Progenitor cell of endocrine pancreas (in vitro differentiated cells): Measurements from ENCODE around the gene PSMA7. TPM values are rescaled to one million over a fixed set of nuclear protein-coding genes. Genes with fewer than 3 reads are reported as not detected.
A peak's percentile ranks its signal among the peaks of the same experiment; 100 is the strongest.
"Not testable (repeated sequence)": the region's sequence is repeated elsewhere in the genome, so short reads cannot be mapped to it uniquely, and the experiment has no call there.

ENCODE experiments used
- DNase-seq: peaks from one replicate; pipeline ENCODE4 v3.0.0; 2021; ENCODE audit warnings: low spot score; ENCODE audit not compliant: unreplicated experiment
- H3K27ac Mint-ChIP-seq: 2 replicates; pipeline ENCODE4 v1.8.0; 2021; ENCODE audit warnings: mild to moderate bottlenecking, moderate library complexity, mixed read lengths
- H3K27me3 Mint-ChIP-seq: 2 replicates; pipeline ENCODE4 v1.8.0; 2021; ENCODE audit warnings: mixed read lengths
- H3K36me3 Mint-ChIP-seq: 2 replicates; pipeline ENCODE4 v1.8.0; 2022; ENCODE audit warnings: mixed read lengths; ENCODE audit not compliant: insufficient read depth
- H3K4me1 Mint-ChIP-seq: 2 replicates; pipeline ENCODE4 v1.8.0; 2021; ENCODE audit warnings: low read depth, mixed read lengths
- H3K4me3 Mint-ChIP-seq: 2 replicates; pipeline ENCODE4 v1.8.0; 2021; ENCODE audit warnings: low read depth, mild to moderate bottlenecking, moderate library complexity, mixed read lengths
- H3K9me3 Mint-ChIP-seq: 2 replicates; pipeline ENCODE4 v1.8.0; 2021; ENCODE audit warnings: low read depth, mixed read lengths
- CTCF ChIP-seq: fragments of 200-600 bp; sonication (generic); IDR thresholded peaks from one replicate; pipeline ENCODE4 v1.5.0; 2021; ENCODE audit warnings: antibody characterized with exemption, mild to moderate bottlenecking; ENCODE audit not compliant: unreplicated experiment
- total RNA-seq: library from RNA; stranded (reverse); gene quantifications from 2 replicates; pipeline ENCODE4 v1.2.1, GENCODE V29; 2021

PSMA7 gene
- total RNA-seq, 1 donor from 2014 or later = 221 TPM

DNA sequence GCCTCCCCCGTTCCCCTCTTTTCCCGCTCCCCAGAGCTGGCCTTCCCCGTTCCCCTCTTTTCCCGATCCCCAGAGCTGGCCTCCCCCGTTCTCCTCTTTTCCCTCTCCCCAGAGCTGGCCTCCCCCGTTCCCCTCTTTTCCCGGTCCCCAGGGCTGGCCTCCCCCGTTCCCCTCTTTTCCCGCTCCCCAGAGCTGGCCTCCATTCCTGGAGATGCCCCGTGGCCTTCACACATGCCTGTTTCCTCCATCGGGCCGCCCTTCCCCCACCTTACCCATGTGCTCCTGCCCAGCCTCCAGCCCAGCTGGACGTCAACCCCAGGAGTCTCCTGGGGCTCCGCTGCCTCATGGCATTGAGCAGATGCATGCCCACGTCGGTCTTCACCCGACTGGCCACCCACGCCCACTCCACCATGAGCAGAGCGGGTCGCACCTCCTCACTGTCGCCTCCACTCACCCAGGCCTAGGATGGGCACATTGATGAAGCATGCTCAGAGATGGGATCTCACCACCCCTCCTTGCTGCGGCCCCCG is 8.7 kb upstream of the PSMA7 start:
- H3K27me3 Mint-ChIP-seq = no peaks in the 10 kb centered on the region
- no peak for DNase-seq
- peaks cover 22% of the 10 kb centered on the region for H3K36me3 Mint-ChIP-seq
- no peak for TF ChIP-seq CTCF
- H3K4me1 Mint-ChIP-seq = peaks cover 2% of the 10 kb centered on the region
- H3K27ac Mint-ChIP-seq = no peak overlapping the region
- H3K4me3 Mint-ChIP-seq = no peak overlapping the region
- no peaks in the 10 kb centered on the region for H3K9me3 Mint-ChIP-seq

DNA sequence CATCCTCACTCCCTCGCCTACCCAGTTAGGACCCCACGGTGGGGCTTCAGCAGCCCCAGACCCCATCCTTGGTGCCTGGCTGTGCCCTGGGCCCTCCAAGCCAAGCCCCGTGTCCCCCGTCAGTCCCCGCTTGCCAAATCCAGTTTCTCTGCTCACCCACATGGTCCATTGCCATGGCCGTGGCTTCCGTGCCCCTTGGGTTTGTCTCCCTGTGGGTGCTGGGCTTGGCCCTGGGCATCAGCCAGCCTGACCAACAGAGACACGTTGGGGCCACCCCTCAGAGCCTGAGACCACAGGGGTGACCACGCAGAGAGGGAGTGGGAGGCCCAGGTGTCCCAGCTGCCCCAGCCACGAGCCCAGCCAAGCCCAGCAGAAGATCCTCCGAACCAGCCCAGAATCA is 8.0 kb upstream of the PSMA7 start:
- Mint-ChIP-seq H3K27me3 (no peaks in the 10 kb centered on the region), H3K27ac (peak overlapping the region; percentile 41), H3K36me3 (peaks cover 22% of the 10 kb centered on the region), H3K9me3 (no peaks in the 10 kb centered on the region), H3K4me3 (no peak overlapping the region), H3K4me1 (peaks cover 2% of the 10 kb centered on the region)
- no peak for DNase-seq
- TF ChIP-seq CTCF = no peak

- no peaks in the 10 kb centered on the region for H3K27me3 Mint-ChIP-seq
- peak overlapping the region; percentile 28 for H3K27ac Mint-ChIP-seq
- peaks cover 6% of the 10 kb centered on the region for H3K4me1 Mint-ChIP-seq
- TF ChIP-seq CTCF = no peak
- H3K4me3 Mint-ChIP-seq = no peak overlapping the region
- DNase-seq = no peak
- no peaks in the 10 kb centered on the region for H3K9me3 Mint-ChIP-seq
- H3K36me3 Mint-ChIP-seq = peaks cover 21% of the 10 kb centered on the region
Measured at GRCh38 chr20:62150310-62150575, 7.0 kb upstream of the PSMA7 start.

DNA sequence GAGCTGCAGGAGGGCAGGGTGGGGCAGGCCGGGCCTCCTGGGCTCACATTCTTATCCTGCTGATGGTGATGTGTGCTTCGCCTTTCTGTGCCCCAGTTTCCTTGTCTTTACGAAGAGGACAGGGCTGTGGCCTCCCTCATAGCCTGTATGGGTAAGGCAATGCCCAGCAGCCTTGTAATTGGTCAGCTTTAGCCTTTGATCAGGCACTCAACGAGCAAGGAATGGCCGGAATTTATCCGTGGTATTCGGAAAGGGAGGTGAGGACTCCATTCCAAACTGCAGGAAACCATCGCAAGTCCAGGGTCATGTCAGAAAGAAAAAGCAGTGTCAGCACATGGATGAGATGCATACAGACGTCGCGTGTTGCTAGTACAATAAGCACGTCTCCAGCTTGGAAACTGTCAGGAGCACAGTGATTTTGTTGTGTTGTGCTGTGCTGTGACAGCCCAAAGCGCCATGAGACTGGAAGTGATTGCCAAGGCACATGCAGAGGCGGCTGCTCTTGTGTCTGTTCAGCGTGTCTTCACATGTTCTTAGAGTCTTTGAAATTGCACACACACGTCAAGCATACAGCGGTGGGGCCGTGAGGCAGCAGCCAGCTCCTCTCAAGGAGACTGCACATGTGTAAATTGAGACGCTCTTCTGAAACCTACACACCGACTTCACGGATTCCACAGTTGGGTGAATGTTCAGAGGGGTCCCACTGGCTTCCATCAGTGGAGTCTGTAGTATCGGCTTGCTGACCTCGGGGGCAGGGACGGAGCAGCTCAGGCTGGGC is 6.5 kb upstream of the PSMA7 start:
- Mint-ChIP-seq H3K27ac (no peak overlapping the region), H3K4me1 (peaks cover 9% of the 10 kb centered on the region), H3K4me3 (no peak overlapping the region), H3K27me3 (no peaks in the 10 kb centered on the region), H3K36me3 (peaks cover 18% of the 10 kb centered on the region), H3K9me3 (no peaks in the 10 kb centered on the region)
- TF ChIP-seq CTCF = no peak
- no peak for DNase-seq

- Mint-ChIP-seq H3K27me3 (no peaks in the 10 kb centered on the region), H3K4me3 (no peak overlapping the region), H3K27ac (no peak overlapping the region), H3K9me3 (no peaks in the 10 kb centered on the region), H3K36me3 (peaks cover 12% of the 10 kb centered on the region), H3K4me1 (peaks cover 13% of the 10 kb centered on the region)
- DNase-seq = no peak
- TF ChIP-seq CTCF = no peak
Measured at GRCh38 chr20:62148908-62149314, 5.7 kb upstream of the PSMA7 start.

- H3K4me1 Mint-ChIP-seq = peaks cover 13% of the 10 kb centered on the region
- not testable (repeated sequence) for H3K4me3 Mint-ChIP-seq, H3K9me3 Mint-ChIP-seq, DNase-seq, H3K27ac Mint-ChIP-seq, H3K27me3 Mint-ChIP-seq, H3K36me3 Mint-ChIP-seq
Measured at GRCh38 chr20:62148383-62148782, 5.2 kb upstream of the PSMA7 start.
